Loucy (cell line): ENCODE data around the gene MYH14.

Source experiments
- H2AFZ ChIP-seq: fragments of 200-600 bp; sonication (generic); 2 replicates; pipeline ENCODE4 v1.6.0; 2016; ENCODE audit warnings: antibody characterized with exemption, mild to moderate bottlenecking, low read length, moderate library complexity
- H3F3A ChIP-seq: fragments of 200-600 bp; 2 replicates; pipeline ENCODE4 v1.6.0; 2016; ENCODE audit warnings: antibody characterized with exemption, low read depth, mild to moderate bottlenecking
- H3K27me3 ChIP-seq: fragments of 200-600 bp; sonication (generic); 2 replicates; pipeline ENCODE4 v1.6.1; 2014; ENCODE audit warnings: low read length, mild to moderate bottlenecking; ENCODE audit not compliant: insufficient read depth, poor library complexity, severe bottlenecking
- H3K36me3 ChIP-seq: fragments of 200-600 bp; sonication (generic); 2 replicates; pipeline ENCODE4 v1.6.1; 2016; ENCODE audit warnings: low read length; ENCODE audit not compliant: insufficient read depth
- H3K4me1 ChIP-seq: fragments of 200-600 bp; sonication (generic); 2 replicates; pipeline ENCODE4 v1.5.1; 2014; ENCODE audit warnings: low read length, mild to moderate bottlenecking; ENCODE audit not compliant: insufficient read depth, poor library complexity, severe bottlenecking
- H3K4me2 ChIP-seq: fragments of 200-600 bp; sonication (generic); 2 replicates; pipeline ENCODE4 v1.6.0; 2014; ENCODE audit warnings: antibody characterized with exemption, low read length, low read depth, mild to moderate bottlenecking; ENCODE audit not compliant: poor library complexity, severe bottlenecking
- H3K4me3 ChIP-seq: fragments of 200-600 bp; sonication (generic); 2 replicates; pipeline ENCODE4 v1.5.1; 2014; ENCODE audit warnings: low read length, mild to moderate bottlenecking, mixed read lengths; ENCODE audit not compliant: poor library complexity, severe bottlenecking
- H3K79me2 ChIP-seq: fragments of 200-600 bp; sonication (generic); 2 replicates; pipeline ENCODE4 v1.6.1; 2014; ENCODE audit warnings: low read length; ENCODE audit not compliant: insufficient read depth
- H3K9ac ChIP-seq: fragments of 200-600 bp; sonication (generic); 2 replicates; pipeline ENCODE4 v1.6.0; 2014; ENCODE audit warnings: mild to moderate bottlenecking, low read depth, low read length, moderate library complexity; ENCODE audit not compliant: poor library complexity, severe bottlenecking
- H3K9me2 ChIP-seq: fragments of 200-600 bp; sonication (generic); replicated peaks from 2 replicates; pipeline ENCODE4 v1.6.1; 2016; ENCODE audit warnings: low read depth, low read length, mixed read lengths
- H3K9me3 ChIP-seq: fragments of 200-600 bp; sonication (generic); 2 replicates; pipeline ENCODE4 v1.6.1; 2014; ENCODE audit warnings: mild to moderate bottlenecking, antibody characterized with exemption, low read length, low read depth; ENCODE audit not compliant: insufficient read depth
- H4K20me1 ChIP-seq: fragments of 200-600 bp; sonication (generic); 2 replicates; pipeline ENCODE4 v1.6.0; 2014; ENCODE audit warnings: antibody characterized with exemption, low read length, mild to moderate bottlenecking; ENCODE audit not compliant: insufficient read depth, poor library complexity, severe bottlenecking
- CTCF ChIP-seq: fragments of 200-600 bp; sonication (generic); conservative IDR thresholded peaks from 2 replicates; pipeline ENCODE4 v1.5.1; 2014; ENCODE audit warnings: mild to moderate bottlenecking, antibody characterized with exemption, low read length
- EZH2phosphoT487 ChIP-seq: fragments of 200-600 bp; IDR thresholded peaks from 2 replicates; pipeline ENCODE4 v1.6.1; 2018; ENCODE audit warnings: antibody characterized with exemption, mild to moderate bottlenecking, moderate library complexity, borderline replicate concordance

MYH14 gene

GRCh38 chr19:50269653-50270052 lies 66.2 kb downstream of the MYH14 start:
- Histone ChIP-seq H4K20me1 (no peaks in the 10 kb centered on the region), H3K9me3 (peaks cover 3% of the 10 kb centered on the region; the same call in 1 of the 2 replicates), H2AFZ (no peak overlapping the region), H3K36me3 (no peaks in the 10 kb centered on the region), H3K9ac (no peak overlapping the region), H3K27me3 (no peaks in the 10 kb centered on the region), H3K9me2 (no peaks in the 10 kb centered on the region), H3K4me2 (no peak overlapping the region), H3K4me1 (no peaks in the 10 kb centered on the region), H3F3A (no peaks in the 10 kb centered on the region), H3K4me3 (no peak overlapping the region), H3K79me2 (no peaks in the 10 kb centered on the region)
- TF ChIP-seq EZH2phosphoT487: no peak
- no peak for TF ChIP-seq CTCF

DNA sequence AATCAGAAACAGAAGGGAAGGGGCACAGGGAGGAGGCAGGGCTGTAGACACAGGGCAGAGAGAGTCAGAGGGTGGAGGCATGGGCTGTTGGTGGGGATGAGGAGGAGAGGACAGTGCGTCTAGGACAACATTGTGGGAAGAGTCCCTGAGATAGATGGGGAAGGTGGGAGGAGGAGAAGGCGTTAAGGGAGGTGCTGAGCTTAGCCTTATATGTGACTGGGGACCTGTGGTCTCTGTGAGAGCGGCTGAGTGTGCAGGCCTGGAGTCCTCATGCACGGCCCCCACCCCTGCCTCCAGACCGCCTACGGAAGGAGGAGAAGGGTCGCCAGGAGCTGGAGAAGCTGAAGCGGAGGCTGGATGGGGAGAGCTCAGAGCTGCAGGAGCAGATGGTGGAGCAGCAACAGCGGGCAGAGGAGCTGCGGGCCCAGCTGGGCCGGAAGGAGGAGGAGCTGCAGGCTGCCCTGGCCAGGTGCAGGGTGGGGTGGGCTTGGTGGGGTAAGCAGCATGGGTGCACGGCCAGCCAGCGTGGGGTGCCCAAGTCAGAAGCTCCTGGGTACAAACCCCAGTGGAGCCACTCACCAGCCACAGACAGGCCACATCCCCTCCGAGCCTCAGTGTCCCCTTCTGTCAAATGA lies 69.0 kb downstream of the MYH14 start:
- Histone ChIP-seq H2AFZ (no peak overlapping the region), H3K36me3 (no peaks in the 10 kb centered on the region), H3K9me3 (peaks cover 9% of the 10 kb centered on the region; the same call in 1 of the 2 replicates), H3K9me2 (no peaks in the 10 kb centered on the region), H3K27me3 (no peaks in the 10 kb centered on the region), H4K20me1 (no peaks in the 10 kb centered on the region), H3K4me3 (no peak overlapping the region), H3K4me2 (no peak overlapping the region), H3K79me2 (no peaks in the 10 kb centered on the region), H3K4me1 (no peaks in the 10 kb centered on the region), H3K9ac (no peak overlapping the region), H3F3A (no peaks in the 10 kb centered on the region)
- TF ChIP-seq CTCF (no peak), EZH2phosphoT487 (no peak)

- Histone ChIP-seq H3K36me3 (no peaks in the 10 kb centered on the region), H3K9ac (no peak overlapping the region), H3K4me1 (no peaks in the 10 kb centered on the region), H3K9me2 (no peaks in the 10 kb centered on the region), H3F3A (no peaks in the 10 kb centered on the region), H3K79me2 (no peaks in the 10 kb centered on the region), H3K9me3 (peaks cover 9% of the 10 kb centered on the region; the same call in 1 of the 2 replicates), H3K27me3 (no peaks in the 10 kb centered on the region), H3K4me2 (no peak overlapping the region), H2AFZ (no peak overlapping the region), H3K4me3 (no peak overlapping the region), H4K20me1 (no peaks in the 10 kb centered on the region)
- TF ChIP-seq CTCF (no peak), EZH2phosphoT487 (no peak)
Measured at GRCh38 chr19:50273821-50274220, 70.4 kb downstream of the MYH14 start.
